HepG2 (cell line): ENCODE results near the gene TXNDC12. TPM values are rescaled to one million over a fixed set of nuclear protein-coding genes. Genes with fewer than 3 reads are reported as not detected.

ENCODE experiments used
- ATAD3A ChIP-seq: sonication (generic); formaldehyde crosslinking; IDR thresholded peaks from 2 replicates; pipeline ENCODE4 v1.4.0; 2020; ENCODE audit warnings: missing genetic modification reagents
- ERF ChIP-seq: IDR thresholded peaks from 2 replicates; pipeline ENCODE4 v1.6.1; 2018; ENCODE audit warnings: missing biosample characterization, missing genetic modification reagents
- FOSL1 ChIP-seq: sonication (generic); formaldehyde crosslinking; IDR thresholded peaks from 2 replicates; pipeline ENCODE4 v1.9.0; 2021; ENCODE audit warnings: missing genetic modification reagents, borderline replicate concordance
- HMGA1 ChIP-seq: sonication (generic); formaldehyde crosslinking; conservative IDR thresholded peaks from 2 replicates; pipeline ENCODE4 v1.4.0; 2020; ENCODE audit warnings: missing genetic modification reagents
- ISL2 ChIP-seq: sonication (generic); formaldehyde crosslinking; IDR thresholded peaks from 2 replicates; pipeline ENCODE4 v1.5.0; 2020; ENCODE audit warnings: missing genetic modification reagents
- MTF2 ChIP-seq: sonication (generic); formaldehyde crosslinking; IDR thresholded peaks from 2 replicates; pipeline ENCODE4 v1.5.0; 2020; ENCODE audit warnings: missing genetic modification reagents, borderline replicate concordance
- RBFOX2 ChIP-seq: fragments of 200-400 bp; formaldehyde crosslinking; IDR thresholded peaks from 2 replicates; pipeline ENCODE4 v1.6.1; 2017; ENCODE audit warnings: low read depth, mild to moderate bottlenecking, low read length
- RFXANK ChIP-seq: IDR thresholded peaks from 2 replicates; pipeline ENCODE4 v1.6.1; 2016
- SMAD3 ChIP-seq: sonication (generic); formaldehyde crosslinking; IDR thresholded peaks from 2 replicates; pipeline ENCODE4 v1.4.0; 2020; ENCODE audit warnings: missing genetic modification reagents
- TEAD3 ChIP-seq: optimal IDR thresholded peaks from 2 replicates; pipeline ENCODE3; 2016; ENCODE audit warnings: borderline replicate concordance
- ZBTB20 ChIP-seq: sonication (generic); formaldehyde crosslinking; IDR thresholded peaks from 2 replicates; pipeline ENCODE4 v1.8.1; 2023; ENCODE audit warnings: missing genetic modification reagents, low read depth, mild to moderate bottlenecking, borderline replicate concordance
- ZBTB8A ChIP-seq: sonication (generic); formaldehyde crosslinking; IDR thresholded peaks from 2 replicates; pipeline ENCODE4 v1.4.0; 2020; ENCODE audit warnings: mild to moderate bottlenecking, low read depth, missing genetic modification reagents, borderline replicate concordance
- ZNF207 ChIP-seq: fragments of 450-650 bp; IDR thresholded peaks from 2 replicates; pipeline ENCODE4 v1.6.1; 2016; ENCODE audit warnings: antibody characterized with exemption, borderline replicate concordance
- ZNF331 ChIP-seq: sonication (generic); formaldehyde crosslinking; IDR thresholded peaks from 2 replicates; pipeline ENCODE4 v1.4.0; 2020; ENCODE audit warnings: missing genetic modification reagents
- ZNF430 ChIP-seq: sonication (generic); formaldehyde crosslinking; IDR thresholded peaks from 2 replicates; pipeline ENCODE4 v1.9.0; 2021; ENCODE audit warnings: mild to moderate bottlenecking, missing genetic modification reagents
- polyA plus RNA-seq, 8 experiments: library from polyadenylated mRNA; depleted of rRNA in 3 of 8; stranded (reverse) in 7 of 8; unstranded in 1 of 8; fragments of >200 nt; fragmentation: Illumina TruSeq in 4 of 8; extraction: Trizol in 4 of 8; gene quantifications; 2 replicates each; pipeline versions ENCODE4 v1.2.1 to v1.2.3, GENCODE V29; 2011 to 2016; ENCODE audit warnings: low read depth in 4 of 8, missing spikeins in 1 of 8, mixed read lengths in 1 of 8; ENCODE audit not compliant: insufficient read depth in 1 of 8
- total RNA-seq, 5 experiments: library from RNA; depleted of rRNA; stranded (reverse); fragments of >200 nt; fragmentation: Illumina TruSeq; extraction: Trizol; gene quantifications; 2 replicates each; pipeline ENCODE4 v1.2.3, GENCODE V29; 2016; ENCODE audit warnings: low read depth in 1 of 5
- TF ChIP-seq, protein P1 (sequence below): sonication (generic); formaldehyde crosslinking; IDR thresholded peaks from 2 replicates; pipeline ENCODE4 v1.4.0; 2020; ENCODE audit warnings: missing genetic modification reagents
- TF ChIP-seq, protein P2 (sequence below): sonication (generic); formaldehyde crosslinking; IDR thresholded peaks from 2 replicates; pipeline ENCODE4 v1.5.0; 2020; ENCODE audit warnings: mild to moderate bottlenecking, missing genetic modification reagents, borderline replicate concordance
- TF ChIP-seq, protein P3 (sequence below): IDR thresholded peaks from 2 replicates; pipeline ENCODE4 v1.6.1; 2016; ENCODE audit warnings: mild to moderate bottlenecking, missing biosample characterization, missing genetic modification reagents
- TF ChIP-seq, protein P4 (sequence below): sonication (generic); formaldehyde crosslinking; IDR thresholded peaks from 2 replicates; pipeline ENCODE4 v1.4.0; 2020; ENCODE audit warnings: low read depth, mild to moderate bottlenecking, missing genetic modification reagents

The TXNDC12 gene
- total and polyA plus RNA-seq, 2 of the 13 experiments (the other 11 are each of a cell fraction or from before 2014, with no cell fraction given) = 65.6 to 67.2 TPM

DNA sequence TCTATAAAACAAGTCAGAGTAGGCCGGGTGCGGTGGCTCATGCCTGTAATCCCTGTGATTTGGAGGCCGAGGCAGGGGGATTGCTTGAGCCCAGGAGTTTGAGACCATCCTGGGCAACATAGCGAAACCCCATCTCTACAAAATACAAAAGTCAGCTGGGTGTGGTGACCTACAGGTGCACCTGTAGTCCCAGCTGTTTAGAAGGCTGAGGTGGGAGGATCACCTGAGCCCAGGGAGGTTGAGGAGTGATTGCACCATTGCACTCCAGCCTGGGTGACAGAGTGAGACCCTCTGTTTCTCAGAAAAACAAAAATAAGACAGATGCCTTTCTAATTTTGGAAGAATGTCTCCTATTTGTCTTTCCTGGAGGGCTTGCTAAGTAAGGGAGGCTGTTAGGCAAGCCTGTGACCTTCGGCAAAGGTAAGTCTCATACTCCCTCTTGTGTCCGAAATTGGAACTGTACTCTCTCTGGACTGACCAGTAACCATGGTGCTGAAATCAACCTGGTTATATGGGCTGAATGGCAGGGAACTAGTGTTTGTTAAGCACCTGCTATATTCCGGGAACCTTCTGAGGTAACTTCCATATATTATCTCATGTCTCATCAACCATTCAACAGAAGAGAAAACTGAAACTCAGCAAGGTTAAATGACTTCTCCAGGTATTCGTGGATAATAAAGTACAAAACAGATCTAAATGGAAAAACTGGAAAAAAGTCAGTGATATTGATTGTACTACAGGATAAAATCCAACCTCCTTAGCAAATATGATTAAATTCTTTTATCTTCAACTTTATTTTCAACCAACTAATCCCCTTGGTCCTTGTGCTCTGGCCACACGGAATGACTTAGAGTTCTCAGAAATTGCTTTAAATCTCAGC, 52.7 kb downstream of the TXNDC12 start (continued):
- TF ChIP-seq, protein P1, sequence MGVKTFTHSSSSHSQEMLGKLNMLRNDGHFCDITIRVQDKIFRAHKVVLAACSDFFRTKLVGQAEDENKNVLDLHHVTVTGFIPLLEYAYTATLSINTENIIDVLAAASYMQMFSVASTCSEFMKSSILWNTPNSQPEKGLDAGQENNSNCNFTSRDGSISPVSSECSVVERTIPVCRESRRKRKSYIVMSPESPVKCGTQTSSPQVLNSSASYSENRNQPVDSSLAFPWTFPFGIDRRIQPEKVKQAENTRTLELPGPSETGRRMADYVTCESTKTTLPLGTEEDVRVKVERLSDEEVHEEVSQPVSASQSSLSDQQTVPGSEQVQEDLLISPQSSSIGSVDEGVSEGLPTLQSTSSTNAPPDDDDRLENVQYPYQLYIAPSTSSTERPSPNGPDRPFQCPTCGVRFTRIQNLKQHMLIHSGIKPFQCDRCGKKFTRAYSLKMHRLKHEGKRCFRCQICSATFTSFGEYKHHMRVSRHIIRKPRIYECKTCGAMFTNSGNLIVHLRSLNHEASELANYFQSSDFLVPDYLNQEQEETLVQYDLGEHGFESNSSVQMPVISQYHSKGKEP (CRISPR knock-in tag) = no peak
- TF ChIP-seq RFXANK (0 out of 2 replicates have a peak, but pooled peaks have one; percentile 55), ISL2 (0 out of 2 replicates have a peak, but pooled peaks have one; percentile 30), TEAD3 (CRISPR knock-in tag) (peak; percentile 57), HMGA1 (CRISPR knock-in tag) (no peak), ZBTB20 (CRISPR knock-in tag) (no peak), ZBTB8A (no peak), ZNF331 (CRISPR knock-in tag) (0 out of 2 replicates have a peak, but pooled peaks have one; percentile 36), ERF (0 out of 2 replicates have a peak, but pooled peaks have one; percentile 47), MTF2 (CRISPR knock-in tag) (no peak), FOSL1 (no peak), ZNF207 (no peak), SMAD3 (CRISPR knock-in tag) (0 out of 2 replicates have a peak, but pooled peaks have one; percentile 31), ATAD3A (CRISPR knock-in tag) (no peak), RBFOX2 (no peak), ZNF430 (0 out of 2 replicates have a peak, but pooled peaks have one; percentile 26)
- TF ChIP-seq, protein P2, sequence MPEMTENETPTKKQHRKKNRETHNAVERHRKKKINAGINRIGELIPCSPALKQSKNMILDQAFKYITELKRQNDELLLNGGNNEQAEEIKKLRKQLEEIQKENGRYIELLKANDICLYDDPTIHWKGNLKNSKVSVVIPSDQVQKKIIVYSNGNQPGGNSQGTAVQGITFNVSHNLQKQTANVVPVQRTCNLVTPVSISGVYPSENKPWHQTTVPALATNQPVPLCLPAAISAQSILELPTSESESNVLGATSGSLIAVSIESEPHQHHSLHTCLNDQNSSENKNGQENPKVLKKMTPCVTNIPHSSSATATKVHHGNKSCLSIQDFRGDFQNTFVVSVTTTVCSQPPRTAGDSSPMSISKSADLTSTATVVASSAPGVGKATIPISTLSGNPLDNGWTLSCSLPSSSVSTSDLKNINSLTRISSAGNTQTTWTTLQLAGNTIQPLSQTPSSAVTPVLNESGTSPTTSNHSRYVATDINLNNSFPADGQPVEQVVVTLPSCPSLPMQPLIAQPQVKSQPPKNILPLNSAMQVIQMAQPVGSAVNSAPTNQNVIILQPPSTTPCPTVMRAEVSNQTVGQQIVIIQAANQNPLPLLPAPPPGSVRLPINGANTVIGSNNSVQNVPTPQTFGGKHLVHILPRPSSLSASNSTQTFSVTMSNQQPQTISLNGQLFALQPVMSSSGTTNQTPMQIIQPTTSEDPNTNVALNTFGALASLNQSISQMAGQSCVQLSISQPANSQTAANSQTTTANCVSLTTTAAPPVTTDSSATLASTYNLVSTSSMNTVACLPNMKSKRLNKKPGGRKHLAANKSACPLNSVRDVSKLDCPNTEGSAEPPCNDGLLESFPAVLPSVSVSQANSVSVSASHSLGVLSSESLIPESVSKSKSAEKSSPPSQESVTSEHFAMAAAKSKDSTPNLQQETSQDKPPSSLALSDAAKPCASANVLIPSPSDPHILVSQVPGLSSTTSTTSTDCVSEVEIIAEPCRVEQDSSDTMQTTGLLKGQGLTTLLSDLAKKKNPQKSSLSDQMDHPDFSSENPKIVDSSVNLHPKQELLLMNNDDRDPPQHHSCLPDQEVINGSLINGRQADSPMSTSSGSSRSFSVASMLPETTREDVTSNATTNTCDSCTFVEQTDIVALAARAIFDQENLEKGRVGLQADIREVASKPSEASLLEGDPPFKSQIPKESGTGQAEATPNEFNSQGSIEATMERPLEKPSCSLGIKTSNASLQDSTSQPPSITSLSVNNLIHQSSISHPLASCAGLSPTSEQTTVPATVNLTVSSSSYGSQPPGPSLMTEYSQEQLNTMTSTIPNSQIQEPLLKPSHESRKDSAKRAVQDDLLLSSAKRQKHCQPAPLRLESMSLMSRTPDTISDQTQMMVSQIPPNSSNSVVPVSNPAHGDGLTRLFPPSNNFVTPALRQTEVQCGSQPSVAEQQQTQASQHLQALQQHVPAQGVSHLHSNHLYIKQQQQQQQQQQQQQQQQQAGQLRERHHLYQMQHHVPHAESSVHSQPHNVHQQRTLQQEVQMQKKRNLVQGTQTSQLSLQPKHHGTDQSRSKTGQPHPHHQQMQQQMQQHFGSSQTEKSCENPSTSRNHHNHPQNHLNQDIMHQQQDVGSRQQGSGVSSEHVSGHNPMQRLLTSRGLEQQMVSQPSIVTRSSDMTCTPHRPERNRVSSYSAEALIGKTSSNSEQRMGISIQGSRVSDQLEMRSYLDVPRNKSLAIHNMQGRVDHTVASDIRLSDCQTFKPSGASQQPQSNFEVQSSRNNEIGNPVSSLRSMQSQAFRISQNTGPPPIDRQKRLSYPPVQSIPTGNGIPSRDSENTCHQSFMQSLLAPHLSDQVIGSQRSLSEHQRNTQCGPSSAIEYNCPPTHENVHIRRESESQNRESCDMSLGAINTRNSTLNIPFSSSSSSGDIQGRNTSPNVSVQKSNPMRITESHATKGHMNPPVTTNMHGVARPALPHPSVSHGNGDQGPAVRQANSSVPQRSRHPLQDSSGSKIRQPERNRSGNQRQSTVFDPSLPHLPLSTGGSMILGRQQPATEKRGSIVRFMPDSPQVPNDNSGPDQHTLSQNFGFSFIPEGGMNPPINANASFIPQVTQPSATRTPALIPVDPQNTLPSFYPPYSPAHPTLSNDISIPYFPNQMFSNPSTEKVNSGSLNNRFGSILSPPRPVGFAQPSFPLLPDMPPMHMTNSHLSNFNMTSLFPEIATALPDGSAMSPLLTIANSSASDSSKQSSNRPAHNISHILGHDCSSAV (CRISPR knock-in tag) = no peak
- TF ChIP-seq, protein P3, sequence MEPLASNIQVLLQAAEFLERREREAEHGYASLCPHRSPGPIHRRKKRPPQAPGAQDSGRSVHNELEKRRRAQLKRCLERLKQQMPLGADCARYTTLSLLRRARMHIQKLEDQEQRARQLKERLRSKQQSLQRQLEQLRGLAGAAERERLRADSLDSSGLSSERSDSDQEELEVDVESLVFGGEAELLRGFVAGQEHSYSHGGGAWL (CRISPR knock-in tag) = no peak
- TF ChIP-seq, protein P4, sequence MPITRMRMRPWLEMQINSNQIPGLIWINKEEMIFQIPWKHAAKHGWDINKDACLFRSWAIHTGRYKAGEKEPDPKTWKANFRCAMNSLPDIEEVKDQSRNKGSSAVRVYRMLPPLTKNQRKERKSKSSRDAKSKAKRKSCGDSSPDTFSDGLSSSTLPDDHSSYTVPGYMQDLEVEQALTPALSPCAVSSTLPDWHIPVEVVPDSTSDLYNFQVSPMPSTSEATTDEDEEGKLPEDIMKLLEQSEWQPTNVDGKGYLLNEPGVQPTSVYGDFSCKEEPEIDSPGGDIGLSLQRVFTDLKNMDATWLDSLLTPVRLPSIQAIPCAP (CRISPR knock-in tag) = no peak
